OCI-LY3 (cell line): ENCODE data around the gene ZDHHC16.

Experiments
- EZH2phosphoT487 ChIP-seq: fragments of 200-600 bp; shearing (Covaris generic); IDR thresholded peaks from 2 replicates; pipeline ENCODE4 v1.6.1; 2018; ENCODE audit warnings: antibody characterized with exemption, mixed run types, low read depth
- TF ChIP-seq, protein P1 (sequence below): fragments of 200-600, 300-600 bp; sonication (generic); IDR thresholded peaks from 2 replicates; pipeline ENCODE4 v1.5.1; 2014; ENCODE audit warnings: antibody characterized with exemption, low read length, low read depth

DNA sequence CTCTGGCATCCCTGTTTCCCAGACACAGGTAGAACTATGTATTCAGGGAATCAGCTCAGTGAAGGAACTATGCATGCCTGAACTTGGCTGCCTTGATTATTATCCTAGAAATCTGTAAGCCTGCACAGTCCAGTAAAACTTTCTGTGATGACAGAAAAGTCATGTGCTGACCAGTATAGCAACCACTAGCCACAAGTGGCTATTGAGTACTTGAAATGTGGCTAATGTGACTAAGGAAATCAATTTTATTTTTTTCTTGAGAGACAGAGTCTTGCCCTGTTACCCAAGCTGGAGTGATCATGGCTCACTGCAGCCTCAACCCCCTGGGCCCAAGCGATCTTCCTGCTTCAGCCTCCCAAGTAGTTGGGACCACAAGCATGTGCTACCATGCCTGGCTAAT lies 3.7 kb upstream of the ZDHHC16 start:
- TF ChIP-seq, protein P1, sequence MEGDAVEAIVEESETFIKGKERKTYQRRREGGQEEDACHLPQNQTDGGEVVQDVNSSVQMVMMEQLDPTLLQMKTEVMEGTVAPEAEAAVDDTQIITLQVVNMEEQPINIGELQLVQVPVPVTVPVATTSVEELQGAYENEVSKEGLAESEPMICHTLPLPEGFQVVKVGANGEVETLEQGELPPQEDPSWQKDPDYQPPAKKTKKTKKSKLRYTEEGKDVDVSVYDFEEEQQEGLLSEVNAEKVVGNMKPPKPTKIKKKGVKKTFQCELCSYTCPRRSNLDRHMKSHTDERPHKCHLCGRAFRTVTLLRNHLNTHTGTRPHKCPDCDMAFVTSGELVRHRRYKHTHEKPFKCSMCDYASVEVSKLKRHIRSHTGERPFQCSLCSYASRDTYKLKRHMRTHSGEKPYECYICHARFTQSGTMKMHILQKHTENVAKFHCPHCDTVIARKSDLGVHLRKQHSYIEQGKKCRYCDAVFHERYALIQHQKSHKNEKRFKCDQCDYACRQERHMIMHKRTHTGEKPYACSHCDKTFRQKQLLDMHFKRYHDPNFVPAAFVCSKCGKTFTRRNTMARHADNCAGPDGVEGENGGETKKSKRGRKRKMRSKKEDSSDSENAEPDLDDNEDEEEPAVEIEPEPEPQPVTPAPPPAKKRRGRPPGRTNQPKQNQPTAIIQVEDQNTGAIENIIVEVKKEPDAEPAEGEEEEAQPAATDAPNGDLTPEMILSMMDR = no peak
- no peak for TF ChIP-seq EZH2phosphoT487
